Measurements from ENCODE around the gene SPTSSB.

Gene SPTSSB

DNA sequence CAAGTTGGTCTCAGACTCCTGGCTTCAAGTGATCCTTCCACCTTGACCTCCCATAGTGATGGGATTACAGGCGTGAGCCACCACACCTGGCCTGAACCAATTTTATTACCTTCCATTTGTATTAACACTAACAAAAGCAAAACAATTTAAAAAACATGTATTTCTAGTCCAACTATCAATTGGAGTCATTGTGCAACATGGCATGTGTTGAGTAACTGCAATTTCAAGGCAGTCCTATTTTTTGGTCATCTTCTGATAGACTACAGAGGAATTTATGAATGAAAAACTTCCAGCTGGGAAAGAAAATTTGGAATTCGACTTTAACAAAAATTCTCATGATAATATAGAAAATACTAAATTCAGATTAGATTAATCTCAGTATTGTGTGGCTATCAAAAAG lies 16.8 kb downstream of the SPTSSB start:
- TF ChIP-seq, protein P1, sequence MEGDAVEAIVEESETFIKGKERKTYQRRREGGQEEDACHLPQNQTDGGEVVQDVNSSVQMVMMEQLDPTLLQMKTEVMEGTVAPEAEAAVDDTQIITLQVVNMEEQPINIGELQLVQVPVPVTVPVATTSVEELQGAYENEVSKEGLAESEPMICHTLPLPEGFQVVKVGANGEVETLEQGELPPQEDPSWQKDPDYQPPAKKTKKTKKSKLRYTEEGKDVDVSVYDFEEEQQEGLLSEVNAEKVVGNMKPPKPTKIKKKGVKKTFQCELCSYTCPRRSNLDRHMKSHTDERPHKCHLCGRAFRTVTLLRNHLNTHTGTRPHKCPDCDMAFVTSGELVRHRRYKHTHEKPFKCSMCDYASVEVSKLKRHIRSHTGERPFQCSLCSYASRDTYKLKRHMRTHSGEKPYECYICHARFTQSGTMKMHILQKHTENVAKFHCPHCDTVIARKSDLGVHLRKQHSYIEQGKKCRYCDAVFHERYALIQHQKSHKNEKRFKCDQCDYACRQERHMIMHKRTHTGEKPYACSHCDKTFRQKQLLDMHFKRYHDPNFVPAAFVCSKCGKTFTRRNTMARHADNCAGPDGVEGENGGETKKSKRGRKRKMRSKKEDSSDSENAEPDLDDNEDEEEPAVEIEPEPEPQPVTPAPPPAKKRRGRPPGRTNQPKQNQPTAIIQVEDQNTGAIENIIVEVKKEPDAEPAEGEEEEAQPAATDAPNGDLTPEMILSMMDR (IDR thresholded peaks at IDR 0.05; ENCODE audit: control insufficient read depth, insufficient read depth, low read depth, low read length, missing control alignments) = no peak
- DNase-seq (ENCODE audit: low read depth) = no peak
- H3K4me3 ChIP-seq (ENCODE audit: control insufficient read depth, low read depth, low read length) = no peak overlapping the region

DNA sequence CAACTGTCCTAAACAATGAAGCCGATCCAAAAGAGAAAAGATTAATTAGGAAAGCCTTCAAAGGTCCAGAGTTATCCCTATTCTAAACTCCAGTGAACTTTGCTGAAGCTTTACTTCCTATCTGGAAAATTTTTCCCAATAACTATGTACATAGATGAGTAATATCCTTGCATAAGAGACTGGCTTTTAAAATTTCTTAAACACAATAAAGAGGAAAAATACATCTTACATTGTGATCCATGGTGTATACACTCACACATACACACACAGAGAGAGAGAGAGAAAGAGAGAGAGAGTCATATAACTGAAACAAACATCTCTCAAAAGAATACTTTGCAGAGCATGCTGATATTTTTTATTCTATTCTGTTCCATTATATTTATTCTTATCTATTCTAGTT lies 20.0 kb downstream of the SPTSSB start:
- no peak overlapping the region for H3K4me3 ChIP-seq (ENCODE audit: control insufficient read depth, low read depth, low read length)
- no peak for DNase-seq (ENCODE audit: low read depth)
- TF ChIP-seq, protein P1 (IDR thresholded peaks at IDR 0.05; ENCODE audit: control insufficient read depth, insufficient read depth, low read depth, low read length, missing control alignments) = no peak

DNA sequence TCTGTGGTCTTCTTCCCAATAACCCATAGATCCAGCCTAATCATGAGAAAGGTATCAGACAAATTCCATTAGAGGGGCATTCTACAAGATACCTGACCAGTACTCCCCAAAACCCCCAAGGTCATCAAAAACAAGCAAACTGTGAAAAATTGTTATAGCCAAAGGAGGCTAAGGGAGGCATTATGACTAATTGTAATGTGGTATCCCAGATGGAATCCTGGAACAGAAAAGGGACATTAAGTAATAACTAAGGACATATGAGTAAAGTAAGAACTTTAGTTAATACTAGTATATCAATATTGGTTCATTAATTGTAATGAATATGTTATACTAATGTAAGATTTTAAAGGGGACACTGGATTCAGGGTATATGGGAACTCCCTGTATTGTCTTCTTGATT lies 20.4 kb downstream of the SPTSSB start:
- DNase-seq (ENCODE audit: low read depth) = no peak

DNA sequence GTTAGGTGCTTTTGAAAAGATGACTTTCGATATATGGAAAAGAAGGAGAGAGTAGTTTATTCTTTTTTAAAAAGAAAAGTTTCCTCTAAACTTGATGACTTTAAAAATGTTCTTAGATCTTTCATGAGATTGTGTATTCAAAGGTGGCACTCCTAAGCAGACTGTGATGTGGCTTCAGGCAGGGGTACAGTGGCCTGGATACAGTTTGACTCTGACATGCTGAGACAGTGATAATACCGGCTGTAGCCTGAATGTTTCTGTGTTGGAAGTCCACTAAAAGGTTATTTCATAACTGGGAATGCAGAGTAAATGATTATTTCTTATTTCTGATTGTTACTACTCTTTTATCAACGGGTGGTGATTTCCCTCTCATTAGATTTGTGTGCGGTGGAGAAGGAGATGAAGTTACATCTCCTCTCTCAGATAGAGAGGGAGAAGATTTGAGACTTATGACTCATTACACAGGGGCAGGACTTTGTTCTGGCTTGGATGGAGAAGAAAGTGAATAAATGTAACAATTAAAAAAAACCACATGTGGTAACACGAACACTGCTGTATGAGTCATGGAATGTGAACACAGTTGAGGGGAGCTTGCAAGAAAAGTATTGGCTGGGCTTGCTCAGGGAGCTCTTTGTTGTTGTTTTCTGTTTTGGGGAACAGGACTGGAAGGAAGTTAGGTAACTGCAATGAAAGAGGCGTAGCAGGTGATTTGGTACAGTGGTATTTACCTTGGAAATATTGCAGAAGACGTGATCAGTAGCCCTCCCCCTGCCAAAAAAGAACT lies 21.6 kb downstream of the SPTSSB start:
- TF ChIP-seq, protein P1 (IDR thresholded peaks at IDR 0.05; ENCODE audit: control insufficient read depth, insufficient read depth, low read depth, low read length, missing control alignments) = no peak
- H3K4me3 ChIP-seq (ENCODE audit: control insufficient read depth, low read depth, low read length) = no peak overlapping the region
- DNase-seq (ENCODE audit: low read depth) = peak; percentile 68

More for the DNA sequence above, 20.4 kb downstream of the SPTSSB start:
- H3K4me3 ChIP-seq (ENCODE audit: control insufficient read depth, low read depth, low read length) = no peak overlapping the region
- TF ChIP-seq, protein P1 (IDR thresholded peaks at IDR 0.05; ENCODE audit: control insufficient read depth, insufficient read depth, low read depth, low read length, missing control alignments) = no peak

DNA sequence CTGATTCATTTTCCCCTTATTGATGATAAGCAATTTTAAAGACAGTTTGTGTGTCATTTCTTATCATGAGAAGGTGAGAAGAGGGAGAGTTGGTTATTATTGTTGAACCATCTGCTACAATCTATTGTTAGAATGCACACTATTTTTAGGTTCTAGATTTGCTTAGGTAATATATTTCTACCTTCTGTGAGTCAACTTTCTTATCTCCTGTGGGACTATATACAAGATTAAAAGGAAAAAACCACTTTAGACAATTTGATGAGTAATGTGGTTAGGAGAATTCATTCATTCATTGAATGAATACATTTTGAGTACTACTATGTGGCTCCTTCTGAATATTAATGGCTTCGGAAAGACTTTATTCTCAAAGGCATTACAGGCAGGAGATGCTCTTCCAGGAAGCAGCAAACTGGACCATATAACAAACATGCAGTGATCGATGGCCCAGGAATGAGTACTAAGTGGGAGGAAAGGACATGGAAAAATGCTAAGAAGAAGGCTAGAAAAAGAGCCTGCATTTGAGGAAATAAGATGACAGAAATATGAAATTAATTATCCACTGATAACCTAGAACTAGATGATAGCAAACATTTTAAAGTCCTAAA lies 22.4 kb downstream of the SPTSSB start:
- TF ChIP-seq, protein P1 (IDR thresholded peaks at IDR 0.05; ENCODE audit: control insufficient read depth, insufficient read depth, low read depth, low read length, missing control alignments) = no peak
- no peak overlapping the region for H3K4me3 ChIP-seq (ENCODE audit: control insufficient read depth, low read depth, low read length)
- DNase-seq (ENCODE audit: low read depth) = no peak

DNA sequence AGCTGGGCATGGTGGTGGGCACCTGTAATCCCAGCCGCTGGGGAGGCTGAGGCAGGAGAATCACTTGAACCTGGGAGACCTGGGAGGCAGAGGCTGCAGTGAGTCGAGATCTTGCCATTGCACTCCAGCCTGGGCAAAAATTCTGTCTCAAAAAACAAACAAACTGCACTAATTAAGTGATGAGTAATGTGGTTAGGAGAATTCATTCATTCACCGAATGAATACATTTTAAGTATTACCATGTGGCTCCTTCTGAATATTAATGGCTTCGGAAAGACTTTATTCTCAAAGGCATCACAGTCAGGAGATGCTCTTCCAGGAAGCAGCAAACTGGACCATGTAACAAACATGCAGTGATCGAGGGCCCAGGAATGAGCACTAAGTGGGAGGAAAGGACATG lies 23.6 kb downstream of the SPTSSB start:
- H3K4me3 ChIP-seq (ENCODE audit: control insufficient read depth, low read depth, low read length) = no peak overlapping the region
- TF ChIP-seq, protein P1 (IDR thresholded peaks at IDR 0.05; ENCODE audit: control insufficient read depth, insufficient read depth, low read depth, low read length, missing control alignments) = no peak
- no peak for DNase-seq (ENCODE audit: low read depth)

Measured in AG09309 (cell line).